Measurements from ENCODE around the gene PREX1. TPM values are rescaled to one million over a fixed set of nuclear protein-coding genes. Genes with fewer than 3 reads are reported as not detected.

PREX1 gene
- total and polyA plus RNA-seq, 8 donors: 1.5 to 13.2 (median 6.3) TPM

DNA sequence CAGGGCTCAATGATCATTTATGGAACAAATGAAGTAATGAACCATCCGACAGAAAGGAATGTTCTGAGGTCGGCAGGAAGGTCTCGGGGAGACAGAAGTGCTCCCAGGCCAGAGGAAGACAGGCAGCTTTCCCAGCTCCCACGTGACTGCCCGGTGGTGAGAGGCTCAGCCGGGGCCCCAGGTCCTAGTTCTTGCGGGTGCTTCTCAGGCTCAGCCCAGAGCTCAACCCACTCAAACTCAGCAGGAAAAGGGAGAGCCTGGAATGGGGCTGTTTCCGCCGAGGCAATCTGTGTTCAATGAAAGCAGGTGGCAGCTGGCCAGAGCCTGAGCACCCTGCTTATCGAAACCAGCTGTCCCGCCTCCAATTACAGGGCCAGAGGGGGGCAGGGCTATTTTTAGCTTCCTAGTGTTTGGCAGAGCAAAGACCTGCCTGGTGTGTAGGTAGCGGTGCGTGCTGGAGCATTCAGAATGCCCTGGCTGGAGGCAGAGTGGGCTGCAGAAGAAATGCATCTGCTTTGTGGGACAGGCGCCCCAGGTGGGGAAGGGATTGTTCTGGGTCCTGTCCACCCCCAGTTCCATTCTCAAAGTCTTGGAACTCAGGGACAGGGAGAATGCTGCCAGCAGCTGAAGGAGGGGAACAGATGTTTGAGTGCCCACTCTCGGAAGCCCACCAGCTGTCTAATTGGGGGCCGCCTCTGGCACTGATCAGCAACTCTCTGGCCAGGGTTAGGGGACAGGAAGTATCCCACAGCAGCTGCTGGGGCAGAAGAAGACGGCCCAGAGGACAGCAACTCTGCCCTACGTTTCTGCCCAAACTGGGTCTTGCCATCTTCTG is 145.1 kb downstream of the PREX1 start:
- DNase-seq: peak; percentile 86 to 97 (median 92)
- intact Hi-C loops (cut with DNase I): no loop called here
- Histone ChIP-seq H3K9me3 (no peaks in the 10 kb centered on the region), H3K4me3 (no peak overlapping the region), H3K36me3 (no peaks in the 10 kb centered on the region), H3K4me1 (peaks cover 9 to 42% (median 35%) of the 10 kb centered on the region in 3 donors), H3K27me3 (no peaks in the 10 kb centered on the region), H3K27ac (peak overlapping the region; percentile 23 to 72 (median 61))
- peak; percentile 83 to 95 (median 93) for ATAC-seq
- no peak for FAIRE-seq
- TF ChIP-seq, protein P1, sequence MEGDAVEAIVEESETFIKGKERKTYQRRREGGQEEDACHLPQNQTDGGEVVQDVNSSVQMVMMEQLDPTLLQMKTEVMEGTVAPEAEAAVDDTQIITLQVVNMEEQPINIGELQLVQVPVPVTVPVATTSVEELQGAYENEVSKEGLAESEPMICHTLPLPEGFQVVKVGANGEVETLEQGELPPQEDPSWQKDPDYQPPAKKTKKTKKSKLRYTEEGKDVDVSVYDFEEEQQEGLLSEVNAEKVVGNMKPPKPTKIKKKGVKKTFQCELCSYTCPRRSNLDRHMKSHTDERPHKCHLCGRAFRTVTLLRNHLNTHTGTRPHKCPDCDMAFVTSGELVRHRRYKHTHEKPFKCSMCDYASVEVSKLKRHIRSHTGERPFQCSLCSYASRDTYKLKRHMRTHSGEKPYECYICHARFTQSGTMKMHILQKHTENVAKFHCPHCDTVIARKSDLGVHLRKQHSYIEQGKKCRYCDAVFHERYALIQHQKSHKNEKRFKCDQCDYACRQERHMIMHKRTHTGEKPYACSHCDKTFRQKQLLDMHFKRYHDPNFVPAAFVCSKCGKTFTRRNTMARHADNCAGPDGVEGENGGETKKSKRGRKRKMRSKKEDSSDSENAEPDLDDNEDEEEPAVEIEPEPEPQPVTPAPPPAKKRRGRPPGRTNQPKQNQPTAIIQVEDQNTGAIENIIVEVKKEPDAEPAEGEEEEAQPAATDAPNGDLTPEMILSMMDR (IDR thresholded peaks at IDR 0.05): no peak
- WGBS, 2 donors: 11 to 12% methylated on average over 18 of the region's 18 CpGs

DNA sequence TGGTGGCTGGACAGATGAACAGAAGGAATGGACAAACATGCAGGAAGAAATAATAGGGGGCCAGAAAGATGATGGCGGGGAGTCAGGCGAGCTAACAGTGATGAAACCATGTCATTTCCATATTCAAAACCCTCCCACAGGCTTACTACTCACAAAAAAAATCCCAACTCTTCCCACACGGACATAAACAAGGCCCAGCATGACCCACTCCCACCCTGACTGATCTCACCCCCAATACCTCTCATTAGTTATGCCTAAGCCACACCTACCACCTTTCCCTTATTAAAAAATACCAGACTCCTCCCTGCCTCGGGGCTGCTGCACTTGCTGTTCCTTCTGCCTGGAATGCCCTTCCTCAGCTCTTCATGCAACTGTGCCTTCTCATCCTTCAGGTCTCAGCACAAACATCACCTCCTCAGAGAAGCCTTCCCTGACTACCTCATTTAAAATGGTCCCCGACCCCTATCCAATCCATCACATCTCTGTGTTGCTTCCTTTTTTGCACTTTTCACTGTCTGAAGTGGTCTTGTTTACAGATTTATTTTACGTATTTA is 145.8 kb downstream of the PREX1 start:
- Histone ChIP-seq H3K4me1 (peaks cover 9 to 42% (median 35%) of the 10 kb centered on the region in 3 donors), H3K27ac (peak overlapping the region in 3 of 4 donors; percentile 60 to 72 (median 62)), H3K36me3 (no peaks in the 10 kb centered on the region), H3K4me3 (no peak overlapping the region), H3K9me3 (no peaks in the 10 kb centered on the region), H3K27me3 (no peaks in the 10 kb centered on the region)
- intact Hi-C loops (cut with DNase I): no loop called here
- ATAC-seq: no peak
- TF ChIP-seq, protein P1 (IDR thresholded peaks at IDR 0.05): no peak
- no peak for FAIRE-seq
- WGBS, 2 donors: 69 to 78% methylated on average over 6 of the region's 6 CpGs
- no peak for DNase-seq

DNA sequence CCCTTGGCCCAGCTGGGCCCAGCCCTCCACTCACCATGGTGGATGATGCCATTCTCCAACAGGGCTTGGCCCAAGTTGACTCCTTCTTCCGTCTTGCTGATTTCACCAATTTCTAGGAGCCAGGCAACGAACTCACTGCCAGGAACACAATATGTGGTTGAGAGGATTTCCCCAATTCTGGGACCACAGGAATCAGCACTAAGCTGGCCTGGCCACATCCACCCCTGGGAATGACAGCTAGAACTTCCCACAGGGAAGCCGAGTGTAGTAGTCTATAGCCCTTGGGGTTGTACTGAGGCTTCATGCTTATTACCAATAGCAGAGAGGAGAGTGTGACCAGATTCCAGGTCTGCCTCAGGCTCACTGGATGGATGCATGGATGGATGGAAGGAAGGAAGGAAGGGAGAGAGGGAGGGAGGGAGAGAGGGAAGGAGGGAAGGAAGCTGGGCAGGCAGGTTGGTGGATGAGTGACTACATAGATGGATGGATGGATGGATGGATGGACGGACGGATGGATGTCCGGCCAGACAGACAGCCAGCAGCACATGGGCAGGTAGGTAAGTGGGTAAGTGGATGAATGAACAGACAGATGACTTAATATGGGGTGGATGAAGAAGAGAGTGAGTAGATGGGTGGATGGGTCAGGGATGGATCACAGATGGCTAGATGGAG is 146.5 kb downstream of the PREX1 start:
- no peak for ATAC-seq
- 72 to 73% methylated on average over 6 of the region's 6 CpGs for WGBS, 2 donors
- Histone ChIP-seq H3K27me3 (no peaks in the 10 kb centered on the region), H3K4me3 (no peak overlapping the region), H3K4me1 (peaks cover 9 to 37% (median 30%) of the 10 kb centered on the region in 3 donors), H3K36me3 (no peaks in the 10 kb centered on the region), H3K9me3 (no peaks in the 10 kb centered on the region), H3K27ac (no peak overlapping the region)
- TF ChIP-seq, protein P1 (IDR thresholded peaks at IDR 0.05): no peak
- no peak for DNase-seq
- intact Hi-C loops (cut with DNase I): no loop called here
- no peak for FAIRE-seq

DNA sequence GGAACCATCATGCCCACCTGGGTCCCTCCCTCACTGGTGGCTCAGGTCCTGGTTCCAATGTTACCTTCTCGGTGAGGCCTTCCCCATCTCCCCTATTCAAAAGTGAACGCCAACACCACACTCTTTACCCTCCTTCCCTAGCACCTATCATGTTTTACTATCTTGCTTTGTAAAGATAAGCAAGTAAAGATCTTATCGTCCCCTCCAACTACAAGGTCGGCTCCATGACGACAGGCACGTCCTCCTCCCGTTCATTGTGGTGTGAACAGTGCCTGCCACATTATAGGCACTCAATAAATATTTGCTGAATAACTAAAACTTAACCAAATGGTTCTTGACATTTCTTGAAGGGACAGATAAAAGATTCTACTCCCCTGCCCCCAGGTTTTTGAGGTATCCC is 147.1 kb downstream of the PREX1 start:
- Histone ChIP-seq H3K27me3 (no peaks in the 10 kb centered on the region), H3K36me3 (no peaks in the 10 kb centered on the region), H3K4me3 (no peak overlapping the region), H3K4me1 (peaks cover 9 to 30% (median 23%) of the 10 kb centered on the region in 3 donors), H3K27ac (no peak overlapping the region), H3K9me3 (no peaks in the 10 kb centered on the region)
- TF ChIP-seq, protein P1 (IDR thresholded peaks at IDR 0.05): no peak
- intact Hi-C loops (cut with DNase I): no loop called here
- DNase-seq: no peak
- no peak for FAIRE-seq
- ATAC-seq: no peak
- 77 to 80% methylated on average over 7 of the region's 7 CpGs for WGBS, 2 donors
